Type B pancreatic cell (in vitro differentiated cells): ENCODE data around the gene RABGAP1L. TPM values are rescaled to one million over a fixed set of nuclear protein-coding genes. Genes with fewer than 3 reads are reported as not detected.
"Not testable (repeated sequence)": the region's sequence is repeated elsewhere in the genome, so short reads cannot be mapped to it uniquely, and the experiment has no call there.

Experiments used
- DNase-seq: peaks from one replicate; pipeline ENCODE4 v3.0.0; 2021; ENCODE audit warnings: mixed read lengths; ENCODE audit not compliant: unreplicated experiment; ENCODE audit errors: extremely low spot score
- H3K27ac Mint-ChIP-seq: 2 replicates; pipeline ENCODE4 v1.8.0; 2021; ENCODE audit warnings: mild to moderate bottlenecking, mixed read lengths
- H3K27me3 Mint-ChIP-seq: 2 replicates; pipeline ENCODE4 v1.8.0; 2021; ENCODE audit warnings: mixed read lengths
- H3K36me3 Mint-ChIP-seq: 2 replicates; pipeline ENCODE4 v1.8.0; 2021; ENCODE audit warnings: mixed read lengths
- H3K4me1 Mint-ChIP-seq: one replicate; pipeline ENCODE4 v1.8.0; 2021; ENCODE audit warnings: mixed read lengths; ENCODE audit not compliant: unreplicated experiment
- H3K4me3 Mint-ChIP-seq: 2 replicates; pipeline ENCODE4 v1.8.0; 2021; ENCODE audit warnings: mild to moderate bottlenecking, mixed read lengths
- H3K9me3 Mint-ChIP-seq: 2 replicates; pipeline ENCODE4 v1.8.0; 2021; ENCODE audit warnings: mixed read lengths
- CTCF ChIP-seq: fragments of 200-600 bp; sonication (generic); conservative IDR thresholded peaks from 2 replicates; pipeline ENCODE4 v1.5.0; 2021; ENCODE audit warnings: antibody characterized with exemption, mild to moderate bottlenecking
- total RNA-seq: library from RNA; stranded (reverse); gene quantifications from 2 replicates; pipeline ENCODE4 v1.2.1, GENCODE V29; 2021; ENCODE audit warnings: low replicate concordance

The RABGAP1L gene
- total RNA-seq, 1 donor from 2014 or later = 35.6 TPM

GRCh38 chr1:174829990-174830389 is 670.7 kb downstream of the RABGAP1L start:
- no peak for TF ChIP-seq CTCF
- H3K4me1 Mint-ChIP-seq = no peaks in the 10 kb centered on the region
- H3K9me3 Mint-ChIP-seq = no peaks in the 10 kb centered on the region
- H3K27ac Mint-ChIP-seq = no peak overlapping the region
- no peaks in the 10 kb centered on the region for H3K36me3 Mint-ChIP-seq
- no peak for DNase-seq
- no peak overlapping the region for H3K4me3 Mint-ChIP-seq
- no peaks in the 10 kb centered on the region for H3K27me3 Mint-ChIP-seq

DNA sequence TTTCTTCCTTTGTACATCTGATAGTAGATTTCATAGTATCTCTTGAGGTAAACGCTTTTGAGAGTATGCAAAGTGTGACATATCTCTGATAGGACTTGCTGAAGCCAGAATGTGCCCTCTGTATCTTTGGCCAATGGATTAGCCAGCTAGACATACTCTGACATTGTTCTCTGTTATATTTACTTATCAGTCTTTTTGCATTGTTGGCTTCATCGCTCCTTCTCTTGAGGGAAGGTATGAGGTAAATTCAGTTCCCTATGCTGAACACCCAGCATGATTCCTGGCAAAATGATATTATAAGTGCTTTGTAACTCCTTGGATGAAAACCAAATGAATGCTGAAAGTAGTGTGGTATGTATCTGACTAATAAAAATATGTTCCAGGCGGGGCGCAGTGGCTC is 677.2 kb downstream of the RABGAP1L start:
- no peaks in the 10 kb centered on the region for H3K4me1 Mint-ChIP-seq
- no peak for TF ChIP-seq CTCF
- no peaks in the 10 kb centered on the region for H3K36me3 Mint-ChIP-seq
- no peak overlapping the region for H3K4me3 Mint-ChIP-seq
- DNase-seq = no peak
- no peak overlapping the region for H3K27ac Mint-ChIP-seq
- no peaks in the 10 kb centered on the region for H3K9me3 Mint-ChIP-seq
- H3K27me3 Mint-ChIP-seq = no peaks in the 10 kb centered on the region

DNA sequence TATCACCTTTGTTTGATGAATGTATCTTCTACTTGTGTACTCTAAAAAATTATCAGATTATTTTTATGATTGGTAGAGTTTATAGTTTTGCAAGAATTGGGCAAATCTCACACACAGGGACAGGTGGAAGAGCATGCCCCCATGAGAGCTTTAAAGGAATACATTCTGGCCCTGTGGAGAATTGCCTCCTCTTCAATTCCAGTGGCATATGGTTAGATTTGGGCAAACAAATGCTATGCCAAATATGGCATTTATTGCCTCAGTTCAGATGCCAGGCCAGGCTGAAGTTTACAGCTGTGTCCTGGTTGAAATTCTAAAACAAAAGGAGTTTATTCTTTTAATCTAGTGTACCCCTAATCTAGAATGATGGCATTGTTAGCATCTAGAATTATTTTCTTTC is 678.1 kb downstream of the RABGAP1L start:
- H3K4me1 Mint-ChIP-seq = no peaks in the 10 kb centered on the region

GRCh38 chr1:174839211-174839610 is 679.9 kb downstream of the RABGAP1L start:
- H3K27me3 Mint-ChIP-seq = no peaks in the 10 kb centered on the region
- no peak overlapping the region for H3K27ac Mint-ChIP-seq
- no peak for TF ChIP-seq CTCF
- DNase-seq = no peak
- H3K4me3 Mint-ChIP-seq = no peak overlapping the region
- no peaks in the 10 kb centered on the region for H3K9me3 Mint-ChIP-seq
- no peaks in the 10 kb centered on the region for H3K36me3 Mint-ChIP-seq
- H3K4me1 Mint-ChIP-seq = no peaks in the 10 kb centered on the region

More for the DNA sequence above, 678.1 kb downstream of the RABGAP1L start:
- Mint-ChIP-seq H3K4me3 (no peak overlapping the region), H3K27me3 (no peaks in the 10 kb centered on the region), H3K9me3 (no peaks in the 10 kb centered on the region), H3K27ac (no peak overlapping the region), H3K36me3 (no peaks in the 10 kb centered on the region)
- TF ChIP-seq CTCF = no peak
- DNase-seq = no peak

DNA sequence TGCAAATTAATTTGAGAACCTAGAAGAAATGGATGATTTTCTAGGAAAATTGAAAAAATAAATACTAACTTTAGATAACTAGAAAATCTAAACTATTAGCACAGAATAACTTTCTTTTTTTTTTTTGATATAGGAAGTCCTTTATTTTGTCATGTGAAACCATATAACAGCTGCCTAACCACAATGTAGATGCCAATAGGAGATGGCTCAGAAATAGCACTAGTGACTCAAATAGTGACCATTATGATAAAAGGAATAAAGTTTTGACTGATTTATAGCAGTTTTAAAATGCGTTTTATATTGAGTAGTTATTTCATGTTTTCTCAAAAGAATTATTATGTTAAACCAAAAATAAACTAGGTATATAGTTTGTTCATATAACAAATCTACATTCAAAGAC is 682.4 kb downstream of the RABGAP1L start:
- H3K4me1 Mint-ChIP-seq = no peaks in the 10 kb centered on the region
- no peak overlapping the region for H3K27ac Mint-ChIP-seq
- no peaks in the 10 kb centered on the region for H3K9me3 Mint-ChIP-seq
- H3K36me3 Mint-ChIP-seq = no peaks in the 10 kb centered on the region
- H3K4me3 Mint-ChIP-seq = no peak overlapping the region
- H3K27me3 Mint-ChIP-seq = no peaks in the 10 kb centered on the region
- no peak for DNase-seq
- no peak for TF ChIP-seq CTCF

DNA sequence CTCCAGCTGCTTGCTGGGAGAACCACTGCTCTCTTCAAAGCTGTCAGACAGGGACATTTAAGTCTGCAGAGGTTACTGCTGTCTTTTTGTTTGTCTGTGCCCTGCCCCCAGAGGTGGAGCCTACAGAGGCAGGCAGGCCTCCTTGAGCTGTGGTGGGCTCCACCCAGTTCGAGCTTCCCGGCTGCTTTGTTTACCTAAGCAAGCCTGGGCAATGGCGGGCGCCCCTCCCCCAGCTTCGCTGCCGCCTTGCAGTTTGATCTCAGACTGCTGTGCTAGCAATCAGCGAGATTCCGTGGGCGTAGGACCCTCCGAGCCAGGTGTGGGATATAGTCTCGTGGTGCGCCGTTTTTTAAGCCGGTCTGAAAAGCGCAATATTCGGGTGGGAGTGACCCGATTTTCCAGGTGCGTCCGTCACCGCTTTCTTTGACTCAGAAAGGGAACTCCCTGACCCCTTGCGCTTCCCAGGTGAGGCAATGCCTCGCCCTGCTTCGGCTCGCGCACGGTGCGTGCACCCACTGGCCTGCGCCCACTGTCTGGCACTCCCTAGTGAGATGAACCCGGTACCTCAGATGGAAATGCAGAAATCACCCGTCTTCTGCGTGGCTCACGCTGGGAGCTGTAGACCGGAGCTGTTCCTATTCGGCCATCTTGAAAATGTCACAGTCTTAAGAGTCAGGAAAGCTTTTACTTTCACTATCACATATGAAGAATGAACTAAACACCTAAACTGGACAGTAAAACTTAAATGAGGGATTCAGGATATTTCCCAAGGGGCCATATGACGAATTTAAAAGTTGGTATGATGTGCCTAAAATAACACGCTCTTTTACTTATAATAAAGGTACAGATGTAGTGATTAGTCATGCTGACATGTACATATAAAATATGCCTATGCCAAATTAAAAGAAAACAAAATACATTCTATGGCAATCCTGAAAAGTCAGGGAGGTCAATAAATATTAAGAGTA is 689.6 kb downstream of the RABGAP1L start:
- not testable (repeated sequence) for DNase-seq, H3K27me3 Mint-ChIP-seq, H3K4me1 Mint-ChIP-seq, H3K9me3 Mint-ChIP-seq, H3K36me3 Mint-ChIP-seq
- peak overlapping the region; percentile 83 for H3K27ac Mint-ChIP-seq
- peak overlapping the region; percentile 80 for H3K4me3 Mint-ChIP-seq
